HTERT RPE-1 (cell line): Measurements from ENCODE around the gene VRK1.
"Not testable (repeated sequence)": the region's sequence is repeated elsewhere in the genome, so short reads cannot be mapped to it uniquely, and the experiment has no call there.

Experiments used
- in situ Hi-C: fragments of 300-500 bp; cut with MboI; formaldehyde crosslinking; loops from 4 replicates; pipeline ENCODE4 v1.14.3; 2020; ENCODE audit warnings: low sequenced_read_pairs

The VRK1 gene, protein sequence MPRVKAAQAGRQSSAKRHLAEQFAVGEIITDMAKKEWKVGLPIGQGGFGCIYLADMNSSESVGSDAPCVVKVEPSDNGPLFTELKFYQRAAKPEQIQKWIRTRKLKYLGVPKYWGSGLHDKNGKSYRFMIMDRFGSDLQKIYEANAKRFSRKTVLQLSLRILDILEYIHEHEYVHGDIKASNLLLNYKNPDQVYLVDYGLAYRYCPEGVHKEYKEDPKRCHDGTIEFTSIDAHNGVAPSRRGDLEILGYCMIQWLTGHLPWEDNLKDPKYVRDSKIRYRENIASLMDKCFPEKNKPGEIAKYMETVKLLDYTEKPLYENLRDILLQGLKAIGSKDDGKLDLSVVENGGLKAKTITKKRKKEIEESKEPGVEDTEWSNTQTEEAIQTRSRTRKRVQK

DNA sequence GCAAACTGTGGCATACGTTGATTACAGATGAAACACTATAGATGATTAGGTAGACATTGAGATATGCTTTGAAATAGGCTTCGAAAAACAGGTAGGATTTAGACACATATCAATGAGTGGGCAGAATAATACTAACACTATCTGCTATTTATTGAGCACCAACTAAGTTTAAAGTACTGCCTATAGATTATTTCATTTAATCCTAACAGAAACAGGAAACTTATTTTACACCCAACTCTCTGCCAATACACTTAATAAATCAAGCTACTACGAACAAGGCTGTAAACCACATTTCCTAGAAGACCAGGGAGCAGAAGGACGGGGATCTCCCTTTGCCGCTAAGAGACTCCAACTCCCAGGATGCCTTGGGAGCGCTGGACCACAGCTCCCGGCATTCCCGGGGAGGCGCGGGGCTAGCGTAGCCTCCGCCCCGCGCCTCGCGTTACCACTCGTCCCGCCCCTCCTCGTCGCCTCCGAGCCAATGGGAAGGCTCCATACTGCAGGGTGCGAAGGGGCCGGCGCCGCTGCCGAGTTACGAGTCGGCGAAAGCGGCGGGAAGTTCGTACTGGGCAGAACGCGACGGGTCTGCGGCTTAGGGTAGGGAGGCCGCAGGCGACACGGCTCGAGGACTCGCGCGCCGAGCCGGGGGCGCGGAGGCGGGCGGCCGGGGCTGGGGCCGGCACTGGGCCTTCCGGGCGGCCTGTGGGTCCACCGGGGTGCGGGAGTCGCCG, at the start of gene VRK1:
Gene VRK1, plus strand, starts transcription at position 532 of the 731 bp plus-strand sequence. CDS start 36,090 bp downstream, outside the sequence.
- in situ Hi-C loops, result no loop called here

DNA sequence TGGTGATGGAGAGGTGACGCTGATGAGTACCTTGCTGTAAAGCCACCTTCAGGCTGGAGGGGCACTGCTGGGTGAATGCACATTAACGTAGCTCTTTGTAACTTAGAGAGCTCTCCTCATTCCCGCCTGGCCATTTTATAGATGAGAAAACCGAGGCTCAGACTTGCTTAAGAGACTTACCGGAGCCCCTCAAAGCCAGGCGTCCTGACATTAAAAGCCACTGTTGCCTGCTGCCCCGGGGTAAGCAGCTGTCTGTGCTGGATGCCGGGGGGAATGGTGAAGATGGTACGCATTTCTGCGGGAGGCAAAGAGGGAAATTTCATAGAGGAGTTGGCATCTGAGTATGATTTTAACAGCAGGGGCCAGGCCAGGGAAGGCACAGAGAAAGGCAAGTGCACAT, 49.6 kb upstream of the VRK1 start:
- in situ Hi-C loops, result no loop called here

DNA sequence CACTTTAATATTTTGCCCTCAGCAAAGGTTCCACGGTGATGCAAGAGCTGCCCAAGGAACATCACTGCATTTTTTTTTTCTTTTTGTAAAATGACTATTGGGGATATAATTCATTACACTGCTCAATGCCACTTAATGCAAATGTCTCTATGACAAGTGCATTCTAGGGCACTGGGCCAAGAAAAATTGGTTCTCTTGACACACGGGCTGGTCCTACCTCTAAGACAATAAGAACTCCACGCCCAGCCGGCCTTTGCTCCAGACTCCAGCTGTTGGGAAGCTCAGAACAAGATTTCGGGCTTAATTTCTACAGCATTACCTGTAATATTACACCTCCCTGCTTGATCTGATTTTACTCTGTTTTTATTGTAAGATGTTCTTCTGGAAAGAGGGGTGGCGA, 48.8 kb upstream of the VRK1 start:
- in situ Hi-C loops, result no loop called here

DNA sequence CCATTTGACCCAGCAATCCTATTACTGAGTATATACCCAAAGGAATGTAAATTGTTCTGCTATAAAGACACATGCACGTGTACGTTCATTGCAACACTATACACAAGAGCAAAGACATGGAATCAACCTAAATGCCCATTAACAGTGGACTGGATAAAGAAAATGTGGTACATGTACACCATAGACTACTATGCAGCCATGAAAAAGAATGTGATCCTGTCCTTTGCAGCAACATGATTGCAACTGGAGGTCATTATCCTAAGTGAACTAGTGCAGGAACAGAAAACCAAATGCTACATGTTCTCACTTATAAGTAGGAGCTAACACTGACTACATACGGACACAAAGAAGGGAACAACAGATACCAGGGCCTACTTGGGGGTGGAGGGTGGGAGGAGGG, 45.7 kb upstream of the VRK1 start:
- in situ Hi-C loops, result no loop called here

DNA sequence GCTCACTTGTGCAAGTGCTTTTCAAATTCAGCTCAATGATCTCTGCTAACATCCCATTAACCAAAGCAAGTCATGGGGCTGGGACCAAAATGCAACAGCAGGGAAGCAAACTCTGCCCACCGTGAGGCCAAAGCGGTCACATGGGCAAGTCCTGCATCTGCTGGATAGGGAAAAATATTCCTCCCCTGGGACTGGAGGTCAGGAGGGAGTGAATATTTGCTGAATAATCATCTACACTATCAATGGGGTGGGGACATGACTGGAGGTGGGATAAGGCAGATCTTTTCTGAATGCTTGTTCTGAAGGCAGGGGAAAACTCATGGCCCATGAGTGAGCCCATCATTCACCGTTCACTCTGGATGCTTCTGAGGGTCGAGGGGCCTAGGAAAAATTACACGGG, 45.1 kb upstream of the VRK1 start:
- in situ Hi-C loops, result no loop called here

DNA sequence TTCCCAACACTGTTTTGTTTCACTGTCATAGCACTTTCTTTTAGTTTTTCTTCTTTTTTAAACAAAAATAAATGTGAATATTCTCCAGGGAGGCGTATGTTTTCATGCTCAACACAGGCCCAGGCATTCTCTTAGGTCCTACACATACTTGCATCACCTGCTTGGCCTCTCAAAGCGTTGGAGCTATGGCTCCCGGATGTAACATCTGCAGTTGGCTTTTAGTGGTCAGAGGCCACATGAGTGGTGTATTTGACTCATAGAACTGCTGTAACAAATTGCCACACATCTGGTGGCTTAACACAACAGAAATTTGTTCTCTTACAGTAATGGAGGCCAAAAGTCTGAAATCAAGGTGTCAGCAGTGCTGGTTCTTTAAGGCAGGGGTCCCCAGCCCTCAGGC, 44.6 kb upstream of the VRK1 start:
- in situ Hi-C loops, result no loop called here

DNA sequence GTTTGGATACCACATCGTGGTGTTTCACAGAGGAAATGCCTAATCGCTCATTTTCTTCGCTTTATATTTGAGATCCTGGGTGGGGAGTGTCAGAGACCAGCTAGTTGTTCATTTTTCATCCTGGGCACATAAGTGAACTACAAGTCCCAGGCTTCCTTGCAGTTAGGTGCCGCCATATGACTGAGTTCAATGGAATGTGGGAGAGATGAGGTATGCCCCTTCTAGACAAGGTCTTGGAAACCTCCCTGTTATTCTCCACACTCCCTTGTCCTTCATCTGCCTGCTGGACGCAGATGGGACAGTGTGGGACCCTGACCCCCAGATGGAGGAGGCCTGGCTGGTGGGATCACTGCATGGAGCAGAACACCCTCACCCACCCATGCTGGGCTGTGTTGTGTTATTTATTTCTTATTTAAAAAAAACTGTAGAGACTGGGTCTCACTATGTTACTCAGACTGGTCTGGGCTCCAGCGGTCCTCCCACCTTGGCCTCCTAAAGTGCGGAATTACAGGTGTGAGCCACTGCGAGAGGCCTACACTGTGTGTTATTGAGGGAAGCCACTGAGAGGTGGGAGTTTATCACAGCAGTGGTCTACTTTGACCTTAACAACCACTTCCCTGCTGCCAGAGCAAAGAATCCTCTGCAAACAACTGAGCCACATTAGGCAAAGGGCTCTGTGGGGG, 42.9 kb upstream of the VRK1 start:
- in situ Hi-C loops, result no loop called here

DNA sequence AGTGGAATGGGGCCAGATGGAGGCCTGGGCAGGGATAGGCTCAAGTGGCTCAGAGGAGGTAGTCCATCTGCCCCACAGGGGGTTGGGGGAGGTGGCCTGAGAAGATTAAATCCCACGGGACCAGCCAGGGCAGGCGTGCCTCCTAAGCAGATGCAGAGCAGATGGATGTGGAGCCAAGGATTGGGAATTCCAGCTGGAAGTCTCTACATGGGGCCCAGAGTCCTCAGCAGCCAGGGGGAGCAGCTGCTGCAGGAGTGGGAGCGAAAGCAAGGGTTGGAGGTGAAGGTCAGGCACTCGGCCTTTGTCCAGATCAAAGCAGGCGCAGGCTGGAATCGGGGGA, 42.4 kb upstream of the VRK1 start:
- in situ Hi-C loops, result no loop called here

DNA sequence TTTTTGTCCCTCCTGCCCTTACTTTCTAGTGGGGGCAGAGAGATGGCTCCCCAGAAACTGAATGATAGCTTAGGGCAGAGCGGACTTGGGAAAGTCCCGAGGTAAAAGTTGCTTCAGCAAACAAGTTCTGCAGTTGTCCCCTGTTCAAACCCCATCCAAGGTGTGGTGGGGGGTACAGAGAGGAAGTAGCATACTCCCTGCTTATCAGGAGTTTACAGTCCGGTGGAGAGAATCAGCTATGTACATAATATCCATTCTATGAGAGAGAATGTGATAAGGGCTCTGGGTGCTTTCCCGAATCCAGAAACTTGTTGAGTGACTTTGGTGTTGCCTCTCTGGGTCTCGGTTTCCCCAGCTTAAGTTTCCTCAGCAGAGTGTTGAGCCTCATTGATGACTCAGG, 40.4 kb upstream of the VRK1 start:
- in situ Hi-C loops, result no loop called here

DNA sequence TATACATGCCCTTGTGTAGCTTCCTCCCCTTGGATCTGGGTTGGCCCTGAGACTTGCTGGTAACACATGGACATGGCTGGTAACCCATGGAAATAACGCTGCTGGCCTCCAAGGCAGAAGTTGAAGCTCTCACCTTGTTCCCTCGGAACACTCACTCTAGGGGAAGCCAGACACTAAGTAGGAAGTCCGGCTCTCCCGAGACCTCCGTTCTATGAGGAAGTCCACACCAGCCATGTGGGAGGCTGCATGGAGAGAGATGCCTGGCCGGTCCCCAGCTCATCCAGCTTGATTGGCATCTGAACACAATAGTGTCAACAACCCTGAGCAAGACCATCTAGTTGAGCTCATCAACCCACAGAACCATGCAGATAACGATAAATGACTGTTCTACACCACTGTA, 39.7 kb upstream of the VRK1 start:
- in situ Hi-C loops, result no loop called here

DNA sequence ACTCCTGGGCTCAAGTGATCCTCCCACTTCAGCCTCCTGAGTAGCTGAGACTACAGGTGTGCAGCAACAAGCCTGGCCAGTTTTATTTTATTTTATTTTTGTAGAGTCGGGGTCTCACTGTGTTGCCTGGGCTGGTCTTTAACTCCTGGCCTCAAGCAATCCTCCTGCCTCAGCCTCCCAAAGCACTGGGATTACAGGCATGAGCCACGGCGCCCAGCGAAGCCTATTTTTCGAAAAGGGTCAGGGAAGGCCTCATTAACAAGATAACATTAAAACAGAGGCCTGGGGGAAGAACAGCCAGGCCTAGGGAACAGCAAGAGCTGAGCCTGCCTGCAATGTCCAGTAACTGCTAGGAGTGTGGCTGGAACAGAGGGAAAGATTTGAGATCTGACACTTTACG, 36.1 kb upstream of the VRK1 start:
- in situ Hi-C loops, result no loop called here

DNA sequence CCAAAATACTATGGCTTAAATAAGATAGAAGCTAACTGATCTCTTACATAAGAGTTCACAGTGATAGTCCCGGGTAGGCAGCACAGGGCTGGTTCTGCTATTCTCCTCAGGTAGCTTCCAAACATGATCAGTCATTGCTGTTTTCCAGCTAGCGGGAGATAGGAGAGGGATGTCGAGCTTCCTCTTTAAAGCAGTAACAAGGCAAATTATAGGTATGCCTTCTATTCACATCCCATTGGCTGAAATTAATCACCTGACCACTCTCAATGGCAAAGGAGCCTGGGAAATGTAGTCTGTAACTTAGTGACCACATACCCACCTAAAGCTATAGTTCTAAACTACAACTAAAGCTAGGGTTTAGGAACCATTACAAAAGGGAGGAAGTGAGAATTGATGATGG, 34.5 kb upstream of the VRK1 start:
- in situ Hi-C loops, result no loop called here

DNA sequence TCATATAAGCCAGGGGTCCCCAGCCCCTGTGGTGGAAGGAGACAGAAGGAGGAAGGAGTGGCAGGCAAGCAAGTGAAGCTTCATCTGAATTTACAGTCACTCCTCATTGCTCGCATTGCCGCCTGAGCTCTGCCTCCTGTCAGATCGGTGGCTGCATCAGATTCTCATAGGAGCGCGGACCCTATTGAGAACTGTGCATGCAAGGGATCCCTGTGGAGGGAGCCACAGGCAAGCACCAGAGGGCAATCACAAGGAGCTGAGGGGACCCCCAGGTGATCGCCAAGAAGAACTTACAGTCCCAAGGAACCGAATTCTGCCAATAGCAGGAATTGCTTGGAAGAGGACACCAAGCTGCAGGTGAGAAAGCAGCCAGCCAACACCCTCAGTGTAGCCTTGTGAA, 33.2 kb upstream of the VRK1 start:
- in situ Hi-C loops, result no loop called here

DNA sequence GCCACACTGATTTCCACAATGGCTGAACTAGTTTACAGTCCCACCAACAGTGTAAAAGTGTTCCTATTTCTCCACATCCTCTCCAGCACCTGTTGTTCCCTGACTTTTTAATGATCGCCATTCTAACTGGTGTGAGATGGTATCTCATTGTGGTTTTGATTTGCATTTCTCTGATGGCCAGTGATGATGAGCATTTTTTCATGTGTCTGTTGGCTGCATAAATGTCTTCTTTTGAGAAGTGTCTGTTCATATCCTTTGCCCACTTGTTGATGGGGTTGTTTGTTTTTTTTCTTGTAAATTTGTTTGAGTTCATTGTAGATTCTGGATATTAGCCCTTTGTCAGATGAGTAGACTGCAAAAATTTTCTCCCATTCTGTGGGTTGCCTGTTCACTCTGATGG, 32.0 kb upstream of the VRK1 start:
- in situ Hi-C loops, result not testable (repeated sequence)

DNA sequence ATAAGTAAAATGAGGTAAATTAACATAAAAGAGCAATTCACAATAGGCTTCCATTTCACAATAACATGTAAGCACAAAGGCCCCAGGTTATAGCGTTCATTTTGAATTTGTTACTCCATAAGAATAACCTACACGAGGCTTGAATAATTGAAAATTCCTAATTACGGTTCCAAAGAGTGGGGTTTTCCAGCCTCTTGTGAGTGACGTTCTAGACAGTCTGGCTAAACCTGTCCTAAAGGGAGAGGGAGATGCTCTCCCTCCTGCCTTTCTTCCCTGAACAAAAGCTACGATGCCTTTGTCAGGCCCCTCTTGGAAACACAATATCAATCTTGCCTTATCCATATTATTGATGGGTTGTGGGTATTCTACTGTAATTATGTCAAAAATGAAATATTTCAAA, 24.3 kb upstream of the VRK1 start:
- in situ Hi-C loops, result no loop called here

DNA sequence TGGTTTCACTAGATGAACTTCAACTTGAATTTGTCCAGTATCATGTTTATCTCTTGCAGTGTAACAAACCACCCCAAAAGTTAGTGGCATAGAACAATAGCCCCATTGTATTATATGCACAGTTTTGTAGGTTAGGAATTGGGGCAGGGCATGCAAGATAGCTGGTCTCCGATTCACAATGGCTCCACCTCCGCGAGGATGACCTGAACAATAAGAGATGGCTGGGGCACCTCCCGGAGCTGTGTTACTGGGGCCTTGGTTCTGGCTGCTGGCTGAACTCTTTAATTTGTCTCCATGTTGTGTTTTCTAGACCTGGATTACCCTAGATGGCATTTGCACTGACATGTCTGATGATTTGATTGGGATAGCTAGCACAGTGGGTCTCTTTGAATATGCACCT, 20.4 kb upstream of the VRK1 start:
- in situ Hi-C loops, result no loop called here

DNA sequence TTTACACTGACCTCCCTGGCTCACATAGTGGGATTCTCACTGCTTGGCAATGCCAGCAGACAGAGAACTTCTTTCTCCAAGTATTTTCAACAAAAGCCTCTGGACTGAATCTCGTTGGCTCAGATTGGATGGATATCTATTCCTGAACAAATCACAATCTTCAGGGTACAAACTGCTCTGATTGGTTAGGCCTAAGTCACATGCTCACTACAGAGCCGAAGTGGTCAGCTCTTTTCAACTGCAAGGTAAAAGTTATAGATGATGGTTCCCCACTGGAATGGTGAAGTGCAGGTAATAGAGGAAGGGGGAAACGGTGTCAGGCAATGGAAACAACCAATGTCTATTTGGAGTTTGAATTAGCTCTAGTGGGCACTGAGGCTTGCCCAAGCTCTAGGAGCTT, 16.7 kb upstream of the VRK1 start:
- in situ Hi-C loops, result no loop called here

DNA sequence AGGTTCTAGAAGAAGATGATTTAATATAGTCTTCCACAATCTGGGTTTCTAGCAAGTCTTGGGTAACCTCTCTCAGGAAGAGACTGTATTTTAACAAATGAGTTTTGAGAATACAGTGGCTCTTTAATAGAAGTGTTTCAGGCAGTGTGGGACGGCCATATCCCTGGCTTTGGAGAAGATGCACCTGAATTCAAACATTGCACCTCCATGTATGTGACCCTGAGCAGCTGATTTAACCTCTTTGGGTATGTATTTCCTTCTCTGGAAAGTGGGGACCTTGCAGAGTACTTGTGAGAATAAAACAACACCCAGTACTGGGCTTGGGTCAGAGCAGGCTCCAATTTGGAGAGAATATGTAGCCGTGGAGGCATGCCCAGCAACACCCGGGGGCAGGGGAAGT, 15.8 kb upstream of the VRK1 start:
- in situ Hi-C loops, result no loop called here

DNA sequence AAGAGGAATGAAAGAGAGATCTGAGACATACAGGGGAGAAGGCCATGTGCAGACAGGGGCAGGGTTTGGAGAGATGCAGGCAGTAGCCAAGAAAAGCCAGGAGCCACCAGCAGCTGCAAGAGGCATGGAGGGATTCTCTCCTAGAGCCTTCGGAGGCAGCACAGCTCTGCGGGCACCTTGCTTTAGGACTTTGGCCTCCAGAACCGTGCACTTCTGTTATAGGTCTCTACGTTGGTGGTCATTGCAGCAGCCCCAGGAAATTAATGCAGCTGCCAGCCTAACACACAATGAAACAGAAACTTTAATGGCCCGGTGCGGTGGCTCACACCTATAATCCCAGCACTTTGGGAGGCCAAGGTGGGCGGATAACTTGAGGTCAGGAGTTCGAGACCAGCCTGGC, 14.7 kb upstream of the VRK1 start:
- in situ Hi-C loops, result no loop called here

DNA sequence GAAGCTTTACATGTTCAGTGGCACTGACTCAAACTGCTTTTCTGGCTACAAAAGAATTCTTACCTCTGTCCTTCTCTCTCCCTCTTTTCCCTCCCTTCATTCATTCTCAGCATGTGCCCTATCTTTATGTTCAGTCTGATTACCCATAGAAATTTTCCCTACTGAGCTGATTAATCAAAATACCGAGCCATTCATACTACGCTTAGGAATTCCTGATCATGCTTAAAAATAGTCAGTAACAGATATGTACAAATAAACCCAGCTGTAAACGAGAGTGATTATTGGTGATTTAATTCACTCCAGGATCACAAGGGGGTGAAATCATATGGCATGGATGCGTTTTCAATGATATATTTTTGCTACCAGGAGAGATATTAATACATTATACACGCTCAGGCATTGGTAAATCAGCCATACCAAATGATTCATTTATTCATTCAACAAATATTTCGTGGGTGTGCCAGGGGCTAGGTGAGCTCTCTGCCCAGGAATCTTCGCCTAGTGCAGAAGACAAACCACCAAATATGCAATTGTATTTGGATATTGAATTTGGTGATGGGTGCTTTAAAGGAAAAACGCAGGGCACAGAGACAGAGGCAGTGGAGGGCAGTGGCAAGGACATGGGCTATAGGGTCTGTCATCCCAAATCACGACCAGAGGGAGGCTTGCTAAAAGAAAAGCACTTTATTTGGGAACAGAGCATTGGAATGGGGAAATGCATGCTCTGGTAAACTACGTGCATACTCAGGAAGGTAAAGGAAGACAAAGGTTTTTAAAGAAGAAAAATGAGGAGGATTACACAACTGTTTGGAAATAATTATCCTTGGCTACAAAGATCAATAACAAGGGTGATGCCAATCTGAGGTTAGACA, 13.9 kb upstream of the VRK1 start:
- in situ Hi-C loops, result no loop called here

DNA sequence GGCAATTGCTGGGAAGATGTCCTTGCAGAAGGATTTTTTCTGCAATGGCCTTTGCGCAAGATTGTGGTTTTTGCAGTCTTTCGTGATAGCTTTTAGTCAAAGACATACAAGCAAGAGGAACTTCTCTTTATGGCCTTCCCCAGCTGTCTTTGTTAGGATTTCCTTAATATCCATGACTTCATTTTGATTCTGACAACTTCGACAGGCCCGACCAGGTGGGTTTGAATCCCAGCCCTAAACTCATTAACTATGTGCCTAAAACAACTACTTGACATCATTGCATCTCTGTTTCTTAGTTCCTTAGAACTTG, 13.3 kb upstream of the VRK1 start:
- in situ Hi-C loops, result no loop called here
